NCI-H526 treated with DMSO at 0.1 percent for 48 hours (cell line): ENCODE results near the gene SPAG7.
"Not testable (repeated sequence)": the region's sequence is repeated elsewhere in the genome, so short reads cannot be mapped to it uniquely, and the experiment has no call there.

Experiments used
- DNase-seq: peaks from one replicate; lab custom pipeline; 2025; lab: John Stamatoyannopoulos, UW

Gene SPAG7

GRCh38 chr17:4938069-4938491, 29.5 kb downstream of the SPAG7 start:
- no peak for DNase-seq

DNA sequence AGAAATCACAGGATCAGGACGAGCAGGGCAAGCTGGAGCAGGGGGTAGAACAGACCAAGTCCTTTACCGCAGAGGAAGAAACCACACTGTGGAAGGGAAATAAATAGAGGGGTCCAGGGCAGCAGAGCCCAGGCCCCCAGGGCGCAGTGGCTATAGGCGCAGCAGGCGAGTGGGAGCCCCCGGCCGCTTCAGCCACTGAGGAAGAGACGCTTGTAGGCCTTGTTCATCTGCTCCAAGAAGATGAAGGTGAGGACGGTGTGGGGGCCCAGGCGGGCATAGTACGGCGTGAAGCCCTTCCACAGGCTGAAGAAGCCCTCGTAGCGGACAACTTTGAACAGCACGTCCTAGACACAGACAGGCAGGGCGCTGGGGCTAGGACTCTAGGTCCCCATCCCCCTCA, 30.1 kb downstream of the SPAG7 start:
- no peak for DNase-seq

DNA sequence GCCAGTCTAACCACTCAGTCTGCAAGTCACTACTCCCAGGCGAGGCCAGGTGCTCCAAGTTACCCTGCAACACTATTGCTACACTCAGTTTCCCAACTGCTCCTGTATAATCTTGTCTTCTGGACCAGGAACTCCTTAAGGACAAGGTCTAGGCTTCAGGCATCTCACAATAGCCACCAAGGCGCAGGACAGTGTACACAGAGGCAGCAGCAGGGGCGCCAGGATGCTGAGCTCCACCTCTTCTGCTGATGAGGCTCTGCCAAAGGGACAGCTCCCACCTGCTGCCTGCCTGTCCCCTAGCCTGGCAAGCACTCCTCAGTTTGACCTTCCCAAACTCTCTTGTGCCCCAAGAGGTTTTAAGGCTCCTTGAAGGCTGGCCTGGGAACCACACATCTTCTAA, 31.2 kb downstream of the SPAG7 start:
- DNase-seq: no peak

DNA sequence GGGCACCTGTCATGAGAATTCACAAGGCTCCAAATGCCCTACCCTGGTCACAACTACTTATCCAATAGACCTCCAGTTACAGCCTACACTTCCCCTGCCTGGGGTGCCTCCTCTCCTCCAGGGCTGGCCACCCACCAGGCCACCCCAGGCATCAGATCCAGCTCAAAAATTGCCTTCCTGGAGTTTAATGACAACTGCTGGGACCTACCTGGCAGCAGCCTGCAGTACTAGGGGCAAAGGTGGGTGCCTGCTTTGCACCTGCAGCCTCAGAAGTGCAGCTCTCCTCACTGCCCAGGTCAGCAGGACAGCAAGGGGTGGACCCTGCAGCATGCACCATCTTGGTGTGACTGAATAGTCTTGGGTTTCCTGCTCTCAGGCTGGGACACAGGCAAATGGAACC, 32.0 kb downstream of the SPAG7 start:
- DNase-seq: no peak

DNA sequence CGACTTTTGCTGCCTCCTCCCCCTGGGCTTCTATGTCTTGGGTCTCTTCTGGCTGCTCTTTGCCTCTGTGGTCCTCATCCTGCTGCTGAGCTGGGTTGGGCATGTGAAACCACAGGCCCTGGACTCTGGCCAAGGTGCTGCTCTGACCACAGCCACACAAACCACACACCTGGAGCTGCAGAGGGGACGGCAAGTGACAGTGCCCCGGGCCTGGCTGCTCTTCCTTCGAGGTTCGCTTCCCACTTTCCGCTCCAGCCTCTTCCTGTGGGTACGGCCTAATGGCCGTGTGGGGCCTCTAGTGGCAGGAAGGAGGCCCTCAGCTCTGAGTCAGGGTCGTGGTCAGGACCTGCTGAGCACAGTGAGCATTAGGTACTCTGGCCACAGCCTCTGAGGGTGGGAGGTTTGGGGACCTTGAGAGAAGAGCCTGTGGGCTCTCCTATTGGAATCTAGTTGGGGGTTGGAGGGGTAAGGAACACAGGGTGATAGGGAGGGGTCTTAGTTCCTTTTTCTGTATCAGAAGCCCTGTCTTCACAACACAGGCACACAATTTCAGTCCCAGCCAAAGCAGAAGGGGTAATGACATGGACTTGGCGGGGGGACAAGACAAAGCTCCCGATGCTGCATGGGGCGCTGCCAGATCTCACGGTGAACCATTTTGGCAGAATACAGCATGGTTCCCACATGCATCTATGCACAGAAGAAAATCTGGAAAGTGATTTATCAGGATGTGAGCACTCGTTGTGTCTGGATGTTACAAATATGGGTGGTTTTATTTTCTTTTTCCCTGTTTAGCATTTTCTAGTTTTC, 33.2 kb downstream of the SPAG7 start:
- DNase-seq: no peak

DNA sequence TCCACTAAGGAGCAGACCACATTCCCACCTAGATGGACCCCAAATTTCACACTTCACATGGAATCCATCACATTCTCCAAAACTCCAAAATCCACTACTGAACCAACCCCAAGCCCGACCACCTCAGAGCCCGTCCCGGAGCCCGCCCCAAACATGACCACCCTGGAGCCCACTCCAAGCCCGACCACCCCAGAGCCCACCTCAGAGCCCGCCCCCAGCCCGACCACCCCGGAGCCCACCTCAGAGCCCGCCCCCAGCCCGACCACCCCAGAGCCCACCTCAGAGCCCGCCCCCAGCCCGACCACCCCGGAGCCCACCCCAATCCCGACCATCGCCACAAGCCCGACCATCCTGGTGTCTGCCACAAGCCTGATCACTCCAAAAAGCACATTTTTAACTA, 34.0 kb downstream of the SPAG7 start:
- no peak for DNase-seq

GRCh38 chr17:4932756-4933155, 34.9 kb downstream of the SPAG7 start:
- no peak for DNase-seq

DNA sequence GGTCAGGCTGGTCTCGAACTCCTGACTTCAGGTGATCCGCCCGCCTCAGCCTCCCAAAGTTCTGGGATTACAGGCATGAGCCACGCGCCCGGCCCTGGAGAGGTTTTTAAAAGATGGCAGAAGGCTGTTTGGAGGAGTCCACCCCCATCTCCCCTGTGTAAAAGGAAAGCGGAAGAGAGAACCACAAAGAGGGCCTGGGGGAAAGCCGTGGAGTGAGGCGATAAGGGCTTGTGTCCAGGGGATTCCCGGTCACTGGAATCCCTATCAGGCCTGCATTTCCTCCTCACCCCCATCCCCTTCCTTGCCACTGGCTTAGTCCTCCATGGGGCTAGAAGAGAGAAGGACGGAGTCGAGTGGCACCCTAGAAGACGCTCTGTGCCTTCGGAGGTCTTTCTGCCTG, 35.7 kb downstream of the SPAG7 start, which contains the start of gene GP1BA:
GP1BA (plus strand) TSS at position 315 of the 400 bp plus-strand sequence. CDS start 328 bp downstream, outside the sequence.
- DNase-seq: no peak

- no peak for DNase-seq
Measured at GRCh38 chr17:4928881-4929280, 38.7 kb downstream of the SPAG7 start.

- not testable (repeated sequence) for DNase-seq
Measured at GRCh38 chr17:4926577-4927335, 40.9 kb downstream of the SPAG7 start.

DNA sequence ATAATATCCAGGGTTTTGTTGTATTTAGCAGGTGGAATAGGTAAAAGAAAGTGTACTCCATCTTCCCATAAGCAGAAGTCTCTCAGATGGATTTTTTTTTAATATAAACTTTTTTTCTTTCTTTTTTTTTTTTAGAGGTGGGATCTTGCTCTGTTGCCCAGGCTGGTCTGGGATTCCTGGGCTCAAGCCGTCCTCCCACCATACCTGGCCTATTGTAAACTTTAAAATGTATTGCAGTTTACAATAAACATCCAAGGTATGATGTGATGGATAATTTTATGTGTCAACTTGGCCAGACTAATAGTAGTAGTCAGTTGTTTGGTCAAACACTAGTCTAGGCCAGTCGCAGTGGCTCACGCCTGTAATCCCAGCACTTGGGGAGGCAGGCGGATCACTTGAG, 46.3 kb downstream of the SPAG7 start:
- DNase-seq: no peak

DNA sequence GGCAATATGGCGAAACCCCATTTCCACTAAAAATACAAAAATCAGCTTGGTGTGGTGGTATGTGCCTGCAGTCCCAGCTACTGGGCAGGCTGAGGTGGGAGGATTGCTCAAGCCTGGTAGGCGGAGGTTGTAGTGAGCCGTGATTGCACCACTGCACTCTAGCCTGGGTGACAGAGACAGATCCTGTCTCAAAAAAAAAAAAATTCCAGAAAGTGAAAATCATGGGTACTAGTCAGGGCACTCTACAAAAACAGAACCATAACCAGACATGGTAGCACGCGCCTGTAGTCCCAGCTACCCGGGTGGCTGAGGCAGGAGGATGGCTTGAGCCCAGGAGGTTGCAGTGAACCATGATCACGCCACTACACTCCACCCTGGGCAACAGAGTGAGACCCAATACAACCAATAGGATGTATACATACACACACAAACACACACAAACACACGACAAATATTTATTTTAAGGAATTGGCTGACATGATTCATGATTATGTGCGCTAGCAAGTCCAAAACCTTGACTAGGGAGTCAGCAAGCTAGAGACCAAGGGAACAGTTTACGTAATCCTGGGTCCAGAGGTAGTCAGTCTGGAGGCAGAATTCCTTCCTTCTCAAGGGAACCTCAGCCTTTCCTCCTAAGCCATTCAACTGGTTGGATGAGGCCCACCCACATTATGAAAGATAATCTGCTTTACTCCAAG, 47.1 kb downstream of the SPAG7 start:
- DNase-seq: no peak

- no peak for DNase-seq
Measured at GRCh38 chr17:4919511-4920047, 48.0 kb downstream of the SPAG7 start.

- not testable (repeated sequence) for DNase-seq
Measured at GRCh38 chr17:4914551-4914950, 53.1 kb downstream of the SPAG7 start.

GRCh38 chr17:4913994-4914393, 53.6 kb downstream of the SPAG7 start:
- DNase-seq: no peak
